ENCODE results near the gene CAPN7.

DNA sequence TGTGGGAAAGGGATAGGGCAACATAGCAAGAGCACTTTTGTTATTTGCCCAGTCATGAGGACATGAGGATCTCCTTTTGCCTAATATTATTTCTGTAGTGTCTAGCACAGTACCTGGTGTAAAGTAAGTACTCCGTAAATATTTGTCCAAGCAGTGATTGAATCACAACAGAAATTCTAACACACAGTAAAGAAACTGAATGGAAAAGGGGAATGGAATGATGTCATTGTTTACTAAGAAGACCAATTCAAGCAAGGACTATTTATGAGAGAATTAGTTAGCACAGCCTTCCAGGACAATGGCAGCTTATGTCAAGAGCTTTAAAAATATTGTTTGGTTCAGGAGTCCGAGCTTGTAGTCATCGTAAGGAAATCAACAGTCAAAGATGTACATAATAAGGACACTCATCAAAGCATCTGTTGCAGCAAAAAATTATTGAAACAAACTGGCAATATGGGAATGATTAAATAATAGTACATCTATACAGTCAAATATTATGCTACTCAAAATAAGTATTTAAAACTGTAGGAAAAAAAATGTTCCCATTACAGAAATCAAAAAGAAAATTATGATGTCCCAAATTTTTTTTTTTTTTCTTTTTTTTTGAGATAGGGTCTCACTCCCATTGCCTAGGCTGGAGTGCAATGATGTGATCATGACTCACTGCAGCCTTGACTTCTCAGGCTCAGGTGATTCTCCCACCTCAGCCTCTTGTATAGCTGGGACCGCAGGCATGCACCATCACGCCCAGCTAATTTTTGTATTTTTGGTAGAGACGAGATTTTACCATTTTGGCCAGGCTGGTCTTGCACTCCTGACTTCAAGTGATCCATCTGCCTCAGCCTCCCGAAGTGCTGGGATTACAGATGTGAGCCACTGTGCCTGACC lies 17.9 kb downstream of the CAPN7 start:
- TF ChIP-seq CTCF (IDR thresholded peaks at IDR 0.05) (no peak), POLR2A (IDR thresholded peaks at IDR 0.05) (no peak)
